GM10248 (cell line): ENCODE measurements around the gene GALNT5.

ENCODE experiments used
- CTCF ChIA-PET: fragments of 300-600 bp; sonication (Branson Sonifier 250); formaldehyde crosslinking; extraction: SDS; loops from one replicate; lab custom pipeline; 2021; ENCODE audit warnings: antibody characterized with exemption; lab: Yijun Ruan, JAX
- POLR2A ChIA-PET: fragments of 350-650 bp; sonication (Branson Sonifier 250); formaldehyde crosslinking; extraction: SDS; loops from one replicate; lab custom pipeline; 2020; ENCODE audit warnings: antibody characterized with exemption; lab: Yijun Ruan, JAX
- DNase-seq: peaks from one replicate; pipeline ENCODE4 v3.0.0; 2012; ENCODE audit errors: extremely low spot score
- TF ChIP-seq, protein P1 (sequence below): IDR thresholded peaks from 2 replicates; pipeline ENCODE4 v1.5.1; 2012; ENCODE audit warnings: mild to moderate bottlenecking, low read depth; ENCODE audit errors: extremely low read depth, missing control alignments, control extremely low read depth

GALNT5 gene

DNA sequence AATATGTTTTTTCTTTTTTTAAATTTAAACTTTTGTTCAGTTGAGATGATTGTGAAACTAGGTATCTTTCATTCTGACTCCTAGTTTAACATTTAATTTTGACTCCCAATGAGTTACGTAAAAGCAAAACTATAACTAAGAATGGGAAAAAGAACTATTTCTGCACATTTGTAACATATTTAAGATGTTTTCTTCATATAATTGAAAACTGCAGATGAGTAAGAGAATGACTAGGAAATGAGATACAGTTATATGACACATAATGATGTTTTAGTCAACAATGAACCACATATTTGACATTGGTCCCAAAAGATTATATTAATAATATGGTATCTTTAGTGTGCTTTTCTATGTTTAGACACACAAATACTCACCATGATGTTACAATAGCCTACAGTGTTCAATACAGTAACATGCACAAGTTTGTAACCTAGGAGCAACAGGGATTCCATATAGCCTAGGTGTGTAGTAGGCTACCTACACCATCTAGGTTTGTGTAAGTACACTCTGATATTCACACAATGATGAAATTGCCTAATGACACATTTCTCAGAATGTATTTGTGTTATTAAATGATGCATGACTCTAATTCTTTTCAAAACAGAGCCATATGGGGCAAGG is 55.5 kb downstream of the GALNT5 start:
- CTCF ChIA-PET: interaction anchor here (1.3 to 1.7 kb wide), 3 partner anchors 11 to 23 kb away, joined by 6 to 16 read pairs (median 12); partner anchors contain the start of gene ERMN
- TF ChIP-seq, protein P1, sequence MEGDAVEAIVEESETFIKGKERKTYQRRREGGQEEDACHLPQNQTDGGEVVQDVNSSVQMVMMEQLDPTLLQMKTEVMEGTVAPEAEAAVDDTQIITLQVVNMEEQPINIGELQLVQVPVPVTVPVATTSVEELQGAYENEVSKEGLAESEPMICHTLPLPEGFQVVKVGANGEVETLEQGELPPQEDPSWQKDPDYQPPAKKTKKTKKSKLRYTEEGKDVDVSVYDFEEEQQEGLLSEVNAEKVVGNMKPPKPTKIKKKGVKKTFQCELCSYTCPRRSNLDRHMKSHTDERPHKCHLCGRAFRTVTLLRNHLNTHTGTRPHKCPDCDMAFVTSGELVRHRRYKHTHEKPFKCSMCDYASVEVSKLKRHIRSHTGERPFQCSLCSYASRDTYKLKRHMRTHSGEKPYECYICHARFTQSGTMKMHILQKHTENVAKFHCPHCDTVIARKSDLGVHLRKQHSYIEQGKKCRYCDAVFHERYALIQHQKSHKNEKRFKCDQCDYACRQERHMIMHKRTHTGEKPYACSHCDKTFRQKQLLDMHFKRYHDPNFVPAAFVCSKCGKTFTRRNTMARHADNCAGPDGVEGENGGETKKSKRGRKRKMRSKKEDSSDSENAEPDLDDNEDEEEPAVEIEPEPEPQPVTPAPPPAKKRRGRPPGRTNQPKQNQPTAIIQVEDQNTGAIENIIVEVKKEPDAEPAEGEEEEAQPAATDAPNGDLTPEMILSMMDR: no peak
- POLR2A ChIA-PET: no interaction called here
- DNase-seq: no peak

DNA sequence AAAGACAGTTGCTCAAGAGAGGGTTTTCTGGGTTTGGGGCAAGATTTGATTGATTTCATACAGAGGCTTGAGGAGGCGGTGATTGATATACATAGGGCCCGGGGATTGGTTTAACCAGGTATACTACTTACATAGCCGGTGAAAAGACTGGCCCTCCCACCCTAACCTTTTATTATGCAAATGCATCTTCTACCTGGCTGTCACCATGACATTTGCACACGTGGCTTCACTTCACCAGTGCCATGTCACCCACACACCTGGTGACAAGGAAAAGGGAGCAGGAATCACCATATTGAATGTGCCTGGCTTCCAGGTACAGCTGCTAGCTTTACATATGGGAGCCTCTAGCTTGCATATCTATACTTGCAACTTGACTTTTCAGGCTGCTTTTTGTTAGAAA is 58.4 kb downstream of the GALNT5 start:
- POLR2A ChIA-PET: no interaction called here
- DNase-seq: no peak
- CTCF ChIA-PET: interaction anchor here (0.8 to 4.8 kb wide), 5 partner anchors 9 to 138 kb away, joined by 3 to 67 read pairs (median 5); partner anchors contain the start of gene ERMN
- TF ChIP-seq, protein P1: no peak

DNA sequence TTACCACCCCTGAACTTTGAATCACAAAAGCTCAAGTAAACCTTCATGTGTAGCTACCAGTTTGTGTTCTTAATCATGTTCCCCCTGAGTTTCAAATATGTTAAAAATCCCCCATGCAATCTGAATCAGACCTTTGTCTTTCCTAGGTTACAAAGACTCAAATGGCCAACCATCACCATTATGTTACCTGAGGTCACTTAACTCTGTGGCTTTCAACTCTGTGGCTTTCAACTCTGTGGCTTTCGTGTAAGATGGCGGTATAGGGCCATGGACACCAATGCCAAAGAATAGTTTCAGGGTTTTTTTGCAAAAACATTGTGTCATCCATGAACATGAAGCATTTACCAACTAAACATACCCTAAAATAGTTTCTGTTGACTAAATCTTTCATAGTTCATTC is 61.4 kb downstream of the GALNT5 start:
- ChIA-PET POLR2A (no interaction called here), CTCF (interaction anchor here (1.1 to 12.2 kb wide), 6 partner anchors 8 to 20 kb away, joined by 3 to 216 read pairs (median 8); partner anchors contain the start of gene ERMN)
- TF ChIP-seq, protein P1: no peak
- no peak for DNase-seq

DNA sequence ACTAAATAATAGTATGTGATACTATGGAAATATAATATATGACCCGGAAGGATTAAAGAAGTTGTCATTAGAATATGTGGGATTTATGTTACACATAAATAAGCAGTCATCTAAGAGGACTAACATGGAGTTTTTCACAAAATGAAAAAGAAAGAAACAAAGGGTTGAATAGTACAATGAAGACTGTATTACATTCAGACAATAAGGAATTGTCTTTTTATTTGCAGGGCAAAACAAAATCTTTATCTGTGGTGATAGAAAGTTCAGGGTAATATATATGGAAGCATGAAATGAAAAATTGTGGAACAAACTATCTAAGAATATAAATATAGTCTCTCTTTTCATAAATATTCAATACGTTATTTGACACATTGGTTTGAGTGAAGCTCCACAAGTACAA is 62.3 kb downstream of the GALNT5 start:
- ChIA-PET POLR2A (no interaction called here), CTCF (interaction anchor here (0.7 to 12.2 kb wide), 5 partner anchors 7 to 19 kb away, joined by 3 to 216 read pairs (median 8); partner anchors contain the start of gene ERMN)
- DNase-seq: no peak
- TF ChIP-seq, protein P1: no peak

DNA sequence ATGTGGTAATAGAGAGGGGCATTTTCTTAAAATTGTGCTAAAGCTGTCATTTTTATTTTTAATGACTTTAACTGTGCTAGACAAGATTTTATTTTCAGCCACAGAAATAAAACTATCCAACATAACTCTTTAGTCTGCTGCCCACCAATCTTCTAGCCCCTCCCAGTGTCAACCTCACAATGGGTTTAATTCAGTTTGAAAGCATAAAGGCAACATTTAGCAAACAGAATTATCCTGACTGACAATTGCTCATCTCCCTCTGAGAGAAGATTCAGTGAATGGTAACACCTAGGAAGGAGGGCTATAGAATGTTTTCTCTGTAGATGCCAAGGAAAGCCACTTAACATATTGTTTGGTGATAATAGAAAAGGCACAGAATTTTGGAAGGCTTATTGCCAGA is 62.9 kb downstream of the GALNT5 start:
- DNase-seq: no peak
- POLR2A ChIA-PET: no interaction called here
- CTCF ChIA-PET: interaction anchor here (0.7 to 12.2 kb wide), 3 partner anchors 13 to 19 kb away, joined by 3 to 216 read pairs (median 11); no protein-coding TSS in a partner anchor
- TF ChIP-seq, protein P1: no peak

DNA sequence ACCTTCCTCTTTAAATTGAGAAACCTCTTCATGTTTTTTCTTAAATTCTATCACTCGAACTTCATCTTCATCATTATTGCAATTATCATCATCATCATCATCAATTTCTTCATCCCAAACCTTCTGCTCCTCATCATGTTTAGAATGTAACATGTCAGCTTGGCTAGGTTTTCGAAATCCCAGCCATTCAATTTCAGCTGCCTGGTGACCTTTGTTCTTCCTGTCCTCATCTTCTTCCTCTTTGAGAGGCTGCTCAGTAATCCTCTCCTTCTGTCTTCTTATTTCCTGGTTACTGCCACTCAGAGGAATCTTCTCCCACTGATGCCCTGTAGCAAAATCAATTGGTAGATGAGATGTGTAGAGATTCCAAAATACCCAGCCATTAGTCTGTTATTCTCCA is 64.0 kb downstream of the GALNT5 start:
- ChIA-PET POLR2A (no interaction called here), CTCF (interaction anchor here (1.6 to 12.2 kb wide), 2 partner anchors 17 to 19 kb away, joined by 11 to 216 read pairs; no protein-coding TSS in a partner anchor)
- TF ChIP-seq, protein P1: no peak
- DNase-seq: no peak
